Measurements from ENCODE around the gene OSBPL5. TPM values are rescaled to one million over a fixed set of nuclear protein-coding genes. Genes with fewer than 3 reads are reported as not detected.
"Not testable (repeated sequence)": the region's sequence is repeated elsewhere in the genome, so short reads cannot be mapped to it uniquely, and the experiment has no call there.

OSBPL5 gene
- total RNA-seq, 1 donor from 2014 or later = 61.1 TPM

- no peak for DNase-seq (ENCODE audit: low read depth in 2 of 2)
Measured at GRCh38 chr11:3182462-3182852, 17.3 kb upstream of the OSBPL5 start.

GRCh38 chr11:3181725-3182461, 16.8 kb upstream of the OSBPL5 start:
- DNase-seq (ENCODE audit: low read depth in 2 of 2) = no peak

- DNase-seq (ENCODE audit: low read depth in 2 of 2) = no peak
Measured at GRCh38 chr11:3180869-3181268, 15.8 kb upstream of the OSBPL5 start.

GRCh38 chr11:3178349-3178748, 13.2 kb upstream of the OSBPL5 start:
- no peak for DNase-seq (ENCODE audit: low read depth in 2 of 2)

GRCh38 chr11:3177931-3178330, 12.8 kb upstream of the OSBPL5 start:
- no peak for DNase-seq (ENCODE audit: low read depth in 2 of 2)

- no peak for DNase-seq (ENCODE audit: low read depth in 2 of 2)
Measured at GRCh38 chr11:3176487-3176886, 11.4 kb upstream of the OSBPL5 start.

- DNase-seq (ENCODE audit: low read depth in 2 of 2) = no peak
Measured at GRCh38 chr11:3175194-3175593, 10.1 kb upstream of the OSBPL5 start.

GRCh38 chr11:3174387-3174786, 9.3 kb upstream of the OSBPL5 start:
- no peak for DNase-seq (ENCODE audit: low read depth in 2 of 2)

GRCh38 chr11:3173795-3174194, 8.7 kb upstream of the OSBPL5 start:
- no peak for DNase-seq (ENCODE audit: low read depth in 2 of 2)

GRCh38 chr11:3171931-3172560, 6.9 kb upstream of the OSBPL5 start:
- DNase-seq (ENCODE audit: low read depth in 2 of 2) = no peak

- DNase-seq (ENCODE audit: low read depth in 2 of 2) = no peak
Measured at GRCh38 chr11:3170756-3171650, 5.9 kb upstream of the OSBPL5 start.

- no peak for DNase-seq (ENCODE audit: low read depth in 2 of 2)
Measured at GRCh38 chr11:3170044-3170755, 5.1 kb upstream of the OSBPL5 start.

GRCh38 chr11:3169255-3170043, 4.3 kb upstream of the OSBPL5 start:
- DNase-seq (ENCODE audit: low read depth in 2 of 2) = peak; percentile 26 to 51

- not testable (repeated sequence) for DNase-seq (ENCODE audit: low read depth in 2 of 2)
Measured at GRCh38 chr11:3168742-3169254, 3.7 kb upstream of the OSBPL5 start.

GRCh38 chr11:3167143-3168119, 2.3 kb upstream of the OSBPL5 start:
- DNase-seq (ENCODE audit: low read depth in 2 of 2) = no peak

- DNase-seq (ENCODE audit: low read depth in 2 of 2) = no peak
Measured at GRCh38 chr11:3166268-3167142, 1.4 kb upstream of the OSBPL5 start.

GRCh38 chr11:3165916-3166267, 782 bp upstream of the OSBPL5 start:
- no peak for DNase-seq (ENCODE audit: low read depth in 2 of 2)

- DNase-seq (ENCODE audit: low read depth in 2 of 2) = peak in 1 of 2 donors; percentile 21
Measured at GRCh38 chr11:3164552-3165151, 458 bp downstream of the OSBPL5 start.
